Fibroblast of skin of left biceps (primary cell): Measurements from ENCODE around the gene PSMD1.

Experiments
- DNase-seq, 2 experiments: peaks; one replicate each; pipeline ENCODE4 v3.0.0-alpha.2; 2013; ENCODE audit warnings: low read depth in 2 of 2

PSMD1 gene

GRCh38 chr2:231204146-231204545 lies 147.5 kb downstream of the PSMD1 start:
- DNase-seq = no peak

GRCh38 chr2:231204581-231204980 lies 147.9 kb downstream of the PSMD1 start:
- DNase-seq = no peak

- no peak for DNase-seq
Observed at GRCh38 chr2:231207734-231208133, 151.1 kb downstream of the PSMD1 start.

GRCh38 chr2:231210782-231211181 lies 154.1 kb downstream of the PSMD1 start:
- no peak for DNase-seq

GRCh38 chr2:231211486-231211885 lies 154.8 kb downstream of the PSMD1 start:
- DNase-seq = no peak

- no peak for DNase-seq
Observed at GRCh38 chr2:231212329-231212845, 155.7 kb downstream of the PSMD1 start.

GRCh38 chr2:231213931-231214642 lies 157.4 kb downstream of the PSMD1 start:
- DNase-seq = no peak

- no peak for DNase-seq
Observed at GRCh38 chr2:231218366-231218765, 161.7 kb downstream of the PSMD1 start.

- no peak for DNase-seq
Observed at GRCh38 chr2:231219289-231219688, 162.6 kb downstream of the PSMD1 start.

- no peak for DNase-seq
Observed at GRCh38 chr2:231221761-231222160, 165.1 kb downstream of the PSMD1 start.
